Muscle layer of colon (tissue), 2 donors: Measurements from ENCODE around the gene TPTE2.
"Not testable (repeated sequence)": the region's sequence is repeated elsewhere in the genome, so short reads cannot be mapped to it uniquely, and the experiment has no call there.

Experiments used
- H3K27ac ChIP-seq: one replicate; pipeline ENCODE4 v1.7.0; 2013; ENCODE audit warnings: low read depth, mild to moderate bottlenecking, low read length, moderate library complexity
- H3K27me3 ChIP-seq, 2 donors: one replicate each; pipeline ENCODE4 v1.7.0; 2013; ENCODE audit warnings: low read length in 2 of 2, mild to moderate bottlenecking in 2 of 2; ENCODE audit not compliant: insufficient read depth in 2 of 2, control insufficient read depth in 1 of 2
- H3K36me3 ChIP-seq: one replicate; pipeline ENCODE4 v1.7.0; 2013; ENCODE audit warnings: mild to moderate bottlenecking, low read length; ENCODE audit not compliant: insufficient read depth
- H3K4me1 ChIP-seq: one replicate; pipeline ENCODE4 v1.7.0; 2013; ENCODE audit warnings: mild to moderate bottlenecking, low read length; ENCODE audit not compliant: insufficient read depth
- H3K4me3 ChIP-seq, 2 donors: one replicate each; pipeline ENCODE4 v1.7.0; 2013; ENCODE audit warnings: low read length in 2 of 2, low read depth in 1 of 2, mild to moderate bottlenecking in 1 of 2, moderate library complexity in 1 of 2
- H3K9ac ChIP-seq: one replicate; pipeline ENCODE4 v1.7.0; 2013; ENCODE audit warnings: low read length
- H3K9me3 ChIP-seq: one replicate; pipeline ENCODE4 v1.7.0; 2013; ENCODE audit warnings: mild to moderate bottlenecking, low read length
- donor health status: abdominal sarcoma.
- donor health status: Adenocarcinoma of cecum.

Gene TPTE2

GRCh38 chr13:19382746-19383511 lies 178.4 kb downstream of the TPTE2 start:
- H3K27ac ChIP-seq, H3K4me3 ChIP-seq, H3K9me3 ChIP-seq, H3K36me3 ChIP-seq, H3K9ac ChIP-seq, H3K4me1 ChIP-seq, H3K27me3 ChIP-seq: not testable (repeated sequence)

GRCh38 chr13:19382111-19382510 lies 179.2 kb downstream of the TPTE2 start:
- H3K9me3 ChIP-seq = no peaks in the 10 kb centered on the region
- no peak overlapping the region for H3K27ac ChIP-seq
- no peaks in the 10 kb centered on the region for H3K27me3 ChIP-seq
- no peak overlapping the region for H3K4me3 ChIP-seq
- H3K4me1 ChIP-seq = no peaks in the 10 kb centered on the region
- no peaks in the 10 kb centered on the region for H3K36me3 ChIP-seq
- no peak overlapping the region for H3K9ac ChIP-seq
